ENCODE data around the gene DAPK1. TPM values are rescaled to one million over a fixed set of nuclear protein-coding genes. Genes with fewer than 3 reads are reported as not detected.

Gene DAPK1
- total and polyA plus RNA-seq, 2 donors (not counting 1 experiment from before 2014, with no cell fraction given), result 1.7 to 2.8 TPM

GRCh38 chr9:87657893-87658292 lies 160.2 kb downstream of the DAPK1 start:
- Histone ChIP-seq H3K27ac (ENCODE audit: low read length in 2 of 2) (no peak overlapping the region), H3K79me2 (ENCODE audit: control insufficient read depth, insufficient read depth, low read length) (no peaks in the 10 kb centered on the region), H3K9me3 (ENCODE audit: control extremely low read depth in 1 of 3, control insufficient read depth in 2 of 3, insufficient read depth in 1 of 3, low read length in 2 of 3) (peaks cover 0 to 16% (median 0%) of the 10 kb centered on the region in 3 donors), H3K36me3 (replicated peaks in 1 of 2; ENCODE audit: control extremely low read depth in 1 of 2, control insufficient read depth in 1 of 2, extremely low read depth in 1 of 2, insufficient read depth in 2 of 2, low read length in 1 of 2) (no peaks in the 10 kb centered on the region), H2AFZ (ENCODE audit: insufficient read depth, low read depth, low read length, poor library complexity, severe bottlenecking) (no peak overlapping the region), H3K27me3 (replicated peaks in 1 of 4; ENCODE audit: control extremely low read depth in 1 of 4, control insufficient read depth in 3 of 4, insufficient read depth in 4 of 4, low read length in 3 of 4) (no peaks in the 10 kb centered on the region), H4K20me1 (ENCODE audit: control insufficient read depth, insufficient read depth, low read length, poor library complexity, severe bottlenecking) (no peaks in the 10 kb centered on the region), H3K4me2 (replicated peaks; ENCODE audit: low read depth, low read length, poor library complexity, severe bottlenecking) (no peak overlapping the region), H3K4me3 (ENCODE audit: control extremely low read depth in 1 of 5, extremely low read depth in 1 of 5, insufficient read depth in 1 of 5, low read depth in 2 of 5, low read length in 4 of 5) (no peak overlapping the region), H3K9ac (ENCODE audit: low read length) (no peak overlapping the region), H3K4me1 (ENCODE audit: control insufficient read depth in 2 of 2, insufficient read depth in 2 of 2, low read length in 2 of 2) (no peaks in the 10 kb centered on the region)
- CTCF ChIA-PET, result no interaction called here
- intact Hi-C loops (cut with micrococcal nuclease), result no loop called here
- Mint-ChIP-seq H3K27ac (no peak overlapping the region), H3K9me3 (ENCODE audit: insufficient read depth) (no peaks in the 10 kb centered on the region), H3K4me3 (no peak overlapping the region), H3K4me1 (no peaks in the 10 kb centered on the region), H3K27me3 (peaks cover 5% of the 10 kb centered on the region)
- 93% methylated on average over 16 of the region's 16 CpGs for WGBS (ENCODE audit: insufficient coverage)
- DNase-seq, result no peak
- ATAC-seq (ENCODE audit: low read depth), result no peak
- POLR2A ChIA-PET, result no interaction called here
- no peak for TF ChIP-seq CTCF (IDR thresholded peaks at IDR 0.05)
- no peak for TF ChIP-seq EZH2 (IDR thresholded peaks at IDR 0.05; ENCODE audit: borderline replicate concordance, insufficient read depth, low read depth, low read length, poor library complexity, severe bottlenecking)

GRCh38 chr9:87658511-87658910 lies 160.8 kb downstream of the DAPK1 start:
- intact Hi-C loops (cut with micrococcal nuclease), result no loop called here
- Histone ChIP-seq H3K4me3 (ENCODE audit: control extremely low read depth in 1 of 5, extremely low read depth in 1 of 5, insufficient read depth in 1 of 5, low read depth in 2 of 5, low read length in 4 of 5) (no peak overlapping the region), H3K9me3 (ENCODE audit: control extremely low read depth in 1 of 3, control insufficient read depth in 2 of 3, insufficient read depth in 1 of 3, low read length in 2 of 3) (peaks cover 0 to 16% (median 0%) of the 10 kb centered on the region in 3 donors), H3K27me3 (replicated peaks in 1 of 4; ENCODE audit: control extremely low read depth in 1 of 4, control insufficient read depth in 3 of 4, insufficient read depth in 4 of 4, low read length in 3 of 4) (no peaks in the 10 kb centered on the region), H3K9ac (ENCODE audit: low read length) (no peak overlapping the region), H3K4me1 (ENCODE audit: control insufficient read depth in 2 of 2, insufficient read depth in 2 of 2, low read length in 2 of 2) (no peaks in the 10 kb centered on the region), H3K79me2 (ENCODE audit: control insufficient read depth, insufficient read depth, low read length) (no peaks in the 10 kb centered on the region), H4K20me1 (ENCODE audit: control insufficient read depth, insufficient read depth, low read length, poor library complexity, severe bottlenecking) (no peaks in the 10 kb centered on the region), H3K4me2 (replicated peaks; ENCODE audit: low read depth, low read length, poor library complexity, severe bottlenecking) (no peak overlapping the region), H2AFZ (ENCODE audit: insufficient read depth, low read depth, low read length, poor library complexity, severe bottlenecking) (no peak overlapping the region), H3K36me3 (replicated peaks in 1 of 2; ENCODE audit: control extremely low read depth in 1 of 2, control insufficient read depth in 1 of 2, extremely low read depth in 1 of 2, insufficient read depth in 2 of 2, low read length in 1 of 2) (no peaks in the 10 kb centered on the region), H3K27ac (ENCODE audit: low read length in 2 of 2) (no peak overlapping the region)
- 78% methylated on average over 1 of the region's 3 CpGs for WGBS (ENCODE audit: insufficient coverage)
- H3K27ac Mint-ChIP-seq, result no peak overlapping the region
- ChIA-PET POLR2A (no interaction called here), CTCF (no interaction called here)
- peaks cover 5% of the 10 kb centered on the region for H3K27me3 Mint-ChIP-seq
- H3K4me1 Mint-ChIP-seq, result no peaks in the 10 kb centered on the region
- no peak for ATAC-seq (ENCODE audit: low read depth)
- H3K9me3 Mint-ChIP-seq (ENCODE audit: insufficient read depth), result no peaks in the 10 kb centered on the region
- TF ChIP-seq EZH2 (IDR thresholded peaks at IDR 0.05; ENCODE audit: borderline replicate concordance, insufficient read depth, low read depth, low read length, poor library complexity, severe bottlenecking), result no peak
- TF ChIP-seq CTCF (IDR thresholded peaks at IDR 0.05), result no peak
- H3K4me3 Mint-ChIP-seq, result no peak overlapping the region
- DNase-seq, result no peak
